Heart left ventricle (tissue), 16 donors: ENCODE measurements around the gene NEDD4L. TPM values are rescaled to one million over a fixed set of nuclear protein-coding genes. Genes with fewer than 3 reads are reported as not detected.

Experiments used
- ATAC-seq, 4 donors: fragments of 200-7000 bp; cut with Tn5 transposase; one replicate each; pipeline ENCODE4 v1.9.1; 2020 to 2022; ENCODE audit warnings: moderate library complexity in 4 of 4, mild to moderate bottlenecking in 3 of 4, moderate number of reproducible peaks in 1 of 4
- DNase-seq, 5 donors: peaks; one replicate each; pipeline ENCODE4 v3.0.0-alpha.2; 2020
- H3K27ac ChIP-seq, 12 donors: fragments of 200-600 bp; sonication (generic) in 4 of 12; one replicate each; pipeline versions ENCODE4 v1.5.0 to v1.8.0; 2016 to 2022; ENCODE audit warnings: mild to moderate bottlenecking in 2 of 12
- H3K27me3 ChIP-seq, 9 donors: fragments of 200-600 bp; sonication (generic) in 2 of 9; one replicate each; pipeline versions ENCODE4 v1.5.1 to v1.8.0; 2016 to 2022; ENCODE audit warnings: mild to moderate bottlenecking in 3 of 9
- H3K36me3 ChIP-seq, 9 donors: fragments of 200-600 bp; sonication (generic) in 2 of 9; one replicate each; pipeline versions ENCODE4 v1.5.0 to v1.8.0; 2018 to 2022; ENCODE audit warnings: mild to moderate bottlenecking in 2 of 9
- H3K4me1 ChIP-seq, 12 donors: fragments of 200-600 bp; sonication (generic) in 4 of 12; one replicate each; pipeline versions ENCODE4 v1.5.0 to v1.8.0; 2016 to 2022; ENCODE audit warnings: mild to moderate bottlenecking in 3 of 12
- H3K4me3 ChIP-seq, 12 donors: fragments of 200-600 bp; sonication (generic) in 4 of 12; one replicate each; pipeline versions ENCODE4 v1.5.0 to v1.8.0; 2017 to 2022; ENCODE audit warnings: mild to moderate bottlenecking in 9 of 12, moderate library complexity in 4 of 12
- H3K9me3 ChIP-seq, 12 donors: fragments of 200-600 bp; sonication (generic) in 4 of 12; one replicate each; pipeline versions ENCODE4 v1.5.0 to v1.8.0; 2016 to 2022; ENCODE audit warnings: mild to moderate bottlenecking in 1 of 12
- CTCF ChIP-seq, 12 donors: fragments of 200-600 bp; sonication (generic) in 4 of 12; IDR thresholded peaks; one replicate each; pipeline versions ENCODE4 v1.5.0 to v1.8.0; 2018 to 2022; ENCODE audit warnings: antibody characterized with exemption in 12 of 12, mild to moderate bottlenecking in 5 of 12
- POLR2A ChIP-seq, 2 donors: fragments of 450-650 bp; IDR thresholded peaks; one replicate each; pipeline ENCODE4 v1.6.1; 2017; ENCODE audit warnings: antibody characterized with exemption in 2 of 2, mild to moderate bottlenecking in 2 of 2, moderate library complexity in 2 of 2
- whole genome bisulfite sequencing, 4 donors: extraction: QIAGEN DNeasy Blood & Tissue Kit in 2 of 4; methylation state at CpG; one replicate each; pipeline versions ENCODE4 v1.1.5 to v1.1.7; 2013 to 2018; 5-methylcytosine and 5-hydroxymethylcytosine counted together
- intact Hi-C, 10 donors: fragments of 100-400 bp; cut with DNase I; formaldehyde crosslinking; loops; one replicate each; pipeline versions ENCODE4 v1.11.1 to v1.14.2; 2022
- polyA plus RNA-seq, 2 donors: library from polyadenylated mRNA; stranded (reverse); fragments of 200-250 nt; gene quantifications; one replicate each; pipeline ENCODE4 v1.2.3, GENCODE V29; 2013
- total RNA-seq, 9 donors: library from RNA; depleted of rRNA in 2 of 9; stranded (reverse); fragments of >200 nt in 2 of 9; fragmentation: NEBNext Ultra II Directional in 3 of 9; extraction: Animal tissue kit (Norgen Biotek cat#: 25700) in 3 of 9; gene quantifications; one replicate each; pipeline versions ENCODE4 v1.1.0 to v1.2.4, GENCODE V29; 2016 to 2023
- donor health status: ischemic (EF 13 %, LVEDD 7.1; RV severe dilation, severe dysfunction).
- donor health status: healthy with polysubstance abuse.
- donor health status: DM: no; HTN: yes; CAD: no.
- donor health status: DM: no; HTN: no; CAD: no.
- donor health status: ischemic (EF 25% LVEDD 6.9; RV normal size, moderate dysfunction).
- donor health status: ischemic (EF 25% LVEDD 5.7; RV mildly dilated, moderate dysfunction).
- donor health status: healthy.
- donor health status: DM: yes; HTN: yes; CAD: no.
- donor health status: ischemic (EF 35%, LVEDD 5.7; RV mildly dilated, moderate dysfunction).
- donor health status: nonischemic (EF 11% LVEDD 7.7; RV severe dilation, severe dysfunction).
- donor health status: DM: yes; HTN: yes; CAD: no.
- donor health status: PGD.
- donor health status: ischemic (EF 29% LVEDD 5.4; RV normal size, mild dysfunction).
- donor health status: nonischemic (EF 23%, LVEDD 6.1; RV moderate dilation, normal function).

NEDD4L gene
- total and polyA plus RNA-seq, 11 donors = 14.7 to 64.1 (median 51.7) TPM

GRCh38 chr18:58381676-58382411 lies 337.8 kb downstream of the NEDD4L start:
- DNase-seq (no peak), ATAC-seq (no peak)
- Histone ChIP-seq H3K9me3 (no peaks in the 10 kb centered on the region), H3K27me3 (no peaks in the 10 kb centered on the region), H3K4me1 (peaks cover 0 to 6% (median 0%) of the 10 kb centered on the region in 12 donors), H3K36me3 (peaks cover 0 to 55% (median 30%) of the 10 kb centered on the region in 9 donors), H3K4me3 (no peak overlapping the region), H3K27ac (no peak overlapping the region)
- 94 to 96% (median 94%) methylated on average over 12 of the region's 12 CpGs for WGBS, 4 donors
- TF ChIP-seq CTCF (IDR thresholded peaks at IDR 0.05) (no peak), POLR2A (IDR thresholded peaks at IDR 0.05) (no peak)
- intact Hi-C loops = no loop called here

- ATAC-seq (no peak), DNase-seq (no peak)
- WGBS, 4 donors = 80 to 92% (median 86%) methylated on average over 2 of the region's 2 CpGs
- Histone ChIP-seq H3K27ac (no peak overlapping the region), H3K9me3 (no peaks in the 10 kb centered on the region), H3K27me3 (no peaks in the 10 kb centered on the region), H3K36me3 (peaks cover 0 to 56% (median 34%) of the 10 kb centered on the region in 9 donors), H3K4me3 (no peak overlapping the region), H3K4me1 (peaks cover 0 to 6% (median 0%) of the 10 kb centered on the region in 12 donors)
- intact Hi-C loops = no loop called here
- TF ChIP-seq POLR2A (IDR thresholded peaks at IDR 0.05) = no peak
- TF ChIP-seq CTCF (IDR thresholded peaks at IDR 0.05) = no peak
These were observed 338.4 kb downstream of the NEDD4L start for GRCh38 chr18:58382446-58382845.

- H3K9me3 ChIP-seq = no peaks in the 10 kb centered on the region
- no peak overlapping the region for H3K27ac ChIP-seq
- no peaks in the 10 kb centered on the region for H3K4me1 ChIP-seq
- intact Hi-C loops = no loop called here
- no peak for ATAC-seq
- no peaks in the 10 kb centered on the region for H3K27me3 ChIP-seq
- 90 to 93% (median 91%) methylated on average over 13 of the region's 13 CpGs for WGBS, 4 donors
- no peak for DNase-seq
- H3K4me3 ChIP-seq = no peak overlapping the region
- TF ChIP-seq CTCF (IDR thresholded peaks at IDR 0.05) (no peak), POLR2A (IDR thresholded peaks at IDR 0.05) (no peak)
- peaks cover 0 to 84% (median 62%) of the 10 kb centered on the region in 9 donors for H3K36me3 ChIP-seq
These were observed 341.4 kb downstream of the NEDD4L start for GRCh38 chr18:58385472-58385871.

GRCh38 chr18:58386780-58387179 lies 342.8 kb downstream of the NEDD4L start:
- peaks cover 0 to 6% (median 0%) of the 10 kb centered on the region in 12 donors for H3K4me1 ChIP-seq
- no peaks in the 10 kb centered on the region for H3K27me3 ChIP-seq
- intact Hi-C loops = no loop called here
- ATAC-seq (no peak), DNase-seq (no peak)
- no peak overlapping the region for H3K27ac ChIP-seq
- H3K9me3 ChIP-seq = no peaks in the 10 kb centered on the region
- 95 to 99% (median 96%) methylated on average over 14 of the region's 14 CpGs for WGBS, 4 donors
- no peak overlapping the region for H3K4me3 ChIP-seq
- peaks cover 0 to 92% (median 72%) of the 10 kb centered on the region in 9 donors for H3K36me3 ChIP-seq
- TF ChIP-seq CTCF (IDR thresholded peaks at IDR 0.05) = no peak
- TF ChIP-seq POLR2A (IDR thresholded peaks at IDR 0.05) = no peak
